HG03571 (cell line): ENCODE data around the gene ISL2.

Experiments
- ATAC-seq: cut with Tn5 transposase; IDR thresholded peaks from one replicate; pipeline ENCODE4 v1.9.1; 2021; ENCODE audit not compliant: unreplicated experiment

The ISL2 gene

DNA sequence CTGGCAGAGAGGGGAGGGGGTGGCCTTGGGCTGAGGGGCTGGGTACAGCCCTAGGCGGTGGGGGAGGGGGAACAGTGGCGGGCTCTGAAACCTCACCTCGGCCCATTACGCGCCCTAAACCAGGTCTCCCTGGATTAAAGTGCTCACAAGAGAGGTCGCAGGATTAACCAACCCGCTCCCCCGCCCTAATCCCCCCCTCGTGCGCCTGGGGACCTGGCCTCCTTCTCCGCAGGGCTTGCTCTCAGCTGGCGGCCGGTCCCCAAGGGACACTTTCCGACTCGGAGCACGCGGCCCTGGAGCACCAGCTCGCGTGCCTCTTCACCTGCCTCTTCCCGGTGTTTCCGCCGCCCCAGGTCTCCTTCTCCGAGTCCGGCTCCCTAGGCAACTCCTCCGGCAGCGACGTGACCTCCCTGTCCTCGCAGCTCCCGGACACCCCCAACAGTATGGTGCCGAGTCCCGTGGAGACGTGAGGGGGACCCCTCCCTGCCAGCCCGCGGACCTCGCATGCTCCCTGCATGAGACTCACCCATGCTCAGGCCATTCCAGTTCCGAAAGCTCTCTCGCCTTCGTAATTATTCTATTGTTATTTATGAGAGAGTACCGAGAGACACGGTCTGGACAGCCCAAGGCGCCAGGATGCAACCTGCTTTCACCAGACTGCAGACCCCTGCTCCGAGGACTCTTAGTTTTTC, 4.9 kb downstream of the ISL2 start:
- ATAC-seq: no peak

DNA sequence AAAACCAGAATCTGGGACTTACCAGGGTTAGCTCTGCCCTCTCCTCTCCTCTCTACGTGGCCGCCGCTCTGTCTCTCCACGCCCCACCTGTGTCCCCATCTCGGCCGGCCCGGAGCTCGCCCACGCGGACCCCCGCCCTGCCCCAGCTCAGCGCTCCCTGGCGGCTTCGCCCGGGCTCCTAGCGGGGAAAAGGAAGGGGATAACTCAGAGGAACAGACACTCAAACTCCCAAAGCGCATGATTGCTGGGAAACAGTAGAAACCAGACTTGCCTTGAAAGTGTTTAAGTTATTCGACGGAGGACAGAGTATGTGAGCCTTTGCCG, 5.4 kb downstream of the ISL2 start:
- no peak for ATAC-seq

DNA sequence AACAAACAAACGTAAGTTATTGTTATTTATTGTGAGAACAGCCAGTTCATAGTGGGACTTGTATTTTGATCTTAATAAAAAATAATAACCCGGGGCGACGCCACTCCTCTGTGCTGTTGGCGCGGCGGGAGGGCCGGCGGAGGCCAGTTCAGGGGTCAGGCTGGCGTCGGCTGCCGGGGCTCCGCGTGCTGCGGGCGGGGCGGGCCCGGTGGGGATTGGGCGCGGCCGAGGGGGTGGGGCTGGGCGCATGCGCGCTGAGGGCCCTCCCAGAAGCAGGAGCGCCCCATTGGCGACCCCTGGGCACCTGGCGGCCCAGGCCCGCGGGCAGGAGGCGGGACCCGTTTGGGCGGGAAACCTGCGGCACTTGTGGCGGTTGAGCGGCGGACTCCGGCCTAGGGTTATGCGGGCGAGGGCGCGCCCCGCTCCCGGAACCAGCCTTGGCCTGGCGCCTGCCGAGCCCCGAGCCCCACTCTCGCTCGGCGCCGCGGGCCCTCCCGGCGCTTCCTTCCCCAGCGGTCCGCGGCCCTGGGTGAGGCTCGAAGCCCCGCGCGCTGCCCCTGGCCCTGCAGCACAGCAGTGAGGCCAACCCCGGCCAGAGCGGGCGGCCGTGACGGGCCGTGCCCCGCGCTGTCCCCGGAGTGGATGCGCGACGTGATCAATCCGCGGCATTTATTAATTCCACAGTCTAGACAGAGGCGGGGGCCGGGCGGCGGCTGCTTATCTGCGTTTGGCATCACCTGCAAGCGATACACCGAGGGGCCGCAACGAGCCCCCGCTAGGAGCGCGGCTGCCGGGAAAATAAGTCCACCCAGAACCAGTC, 6.0 kb downstream of the ISL2 start:
- ATAC-seq: no peak

DNA sequence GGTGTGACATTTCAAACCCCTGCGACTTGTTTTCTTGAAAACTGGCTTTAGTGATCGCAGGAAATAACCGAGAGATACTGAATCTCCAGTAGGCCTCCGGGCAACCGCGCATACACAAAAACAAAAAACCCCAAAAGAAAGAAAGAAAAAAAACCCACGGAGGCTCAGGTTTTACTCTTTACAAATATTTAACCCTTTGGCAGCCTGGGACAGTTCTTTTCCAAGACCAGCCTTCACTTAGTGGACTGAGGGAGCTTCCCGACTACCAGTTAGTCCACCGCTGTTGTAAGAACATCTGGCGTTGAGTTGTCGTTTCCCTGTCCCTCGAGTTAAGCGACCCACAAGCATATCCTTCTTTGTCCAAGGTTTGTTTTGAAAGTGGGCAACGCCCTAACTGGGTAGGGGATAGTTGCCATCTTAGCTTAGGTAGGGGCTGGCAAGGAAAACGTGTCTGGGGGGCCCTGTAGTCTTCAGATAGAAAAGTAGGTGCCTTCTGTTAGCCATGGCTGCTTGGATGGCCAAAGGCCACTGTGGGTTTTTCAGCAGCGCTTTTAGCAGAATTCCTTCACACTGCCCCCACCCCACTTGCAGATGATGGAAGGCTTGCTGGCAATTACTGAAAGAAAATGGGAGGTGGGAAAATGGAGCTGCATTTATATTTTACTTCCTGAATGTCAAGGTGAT, 6.9 kb downstream of the ISL2 start:
- ATAC-seq: no peak

DNA sequence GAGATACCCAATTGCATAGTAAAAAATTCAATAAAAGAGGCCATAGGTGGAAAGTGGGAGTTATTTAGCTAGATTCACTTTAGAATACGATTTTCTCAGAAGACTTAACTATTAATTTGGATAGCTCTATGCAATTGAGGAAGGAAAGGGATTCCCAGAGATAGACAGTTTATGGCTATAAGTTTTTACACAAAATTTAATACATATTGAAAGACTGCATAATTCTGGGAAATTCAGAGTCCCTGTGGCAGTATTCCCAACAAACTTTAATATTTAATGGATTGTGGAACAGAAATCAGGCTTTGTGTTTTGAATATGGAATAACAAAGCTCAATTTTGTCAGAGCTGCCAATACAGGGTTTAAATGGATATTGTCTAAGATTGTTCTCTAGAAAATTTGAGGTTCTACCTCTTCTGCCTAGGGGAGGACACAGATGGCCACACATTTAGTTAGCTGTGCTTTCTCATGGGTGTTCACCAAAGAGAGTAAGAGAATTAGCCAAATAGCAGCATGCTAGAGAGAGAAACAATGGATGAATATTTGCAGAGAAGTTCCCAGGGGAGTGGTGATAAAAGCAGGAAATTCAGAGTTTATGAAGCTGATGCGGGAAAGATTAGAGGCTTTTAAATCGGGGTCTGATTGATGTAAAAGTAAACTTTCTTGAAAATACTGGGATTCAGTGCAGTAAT, 8.5 kb downstream of the ISL2 start:
- no peak for ATAC-seq

DNA sequence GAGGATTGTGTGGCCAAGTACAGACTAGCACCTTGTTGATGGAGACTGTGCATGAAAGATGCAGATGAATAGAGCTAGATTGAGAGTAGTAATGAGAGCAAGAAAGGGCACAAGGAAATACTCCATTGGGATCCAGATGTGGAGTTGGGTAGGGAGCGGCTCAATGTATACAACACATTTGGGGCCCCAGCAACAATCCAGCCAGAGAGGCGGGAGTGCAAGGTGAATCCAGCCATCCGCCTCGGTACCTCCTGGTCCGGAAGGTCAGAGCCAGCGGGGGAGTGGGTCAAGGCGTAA, 9.0 kb downstream of the ISL2 start:
- no peak for ATAC-seq

DNA sequence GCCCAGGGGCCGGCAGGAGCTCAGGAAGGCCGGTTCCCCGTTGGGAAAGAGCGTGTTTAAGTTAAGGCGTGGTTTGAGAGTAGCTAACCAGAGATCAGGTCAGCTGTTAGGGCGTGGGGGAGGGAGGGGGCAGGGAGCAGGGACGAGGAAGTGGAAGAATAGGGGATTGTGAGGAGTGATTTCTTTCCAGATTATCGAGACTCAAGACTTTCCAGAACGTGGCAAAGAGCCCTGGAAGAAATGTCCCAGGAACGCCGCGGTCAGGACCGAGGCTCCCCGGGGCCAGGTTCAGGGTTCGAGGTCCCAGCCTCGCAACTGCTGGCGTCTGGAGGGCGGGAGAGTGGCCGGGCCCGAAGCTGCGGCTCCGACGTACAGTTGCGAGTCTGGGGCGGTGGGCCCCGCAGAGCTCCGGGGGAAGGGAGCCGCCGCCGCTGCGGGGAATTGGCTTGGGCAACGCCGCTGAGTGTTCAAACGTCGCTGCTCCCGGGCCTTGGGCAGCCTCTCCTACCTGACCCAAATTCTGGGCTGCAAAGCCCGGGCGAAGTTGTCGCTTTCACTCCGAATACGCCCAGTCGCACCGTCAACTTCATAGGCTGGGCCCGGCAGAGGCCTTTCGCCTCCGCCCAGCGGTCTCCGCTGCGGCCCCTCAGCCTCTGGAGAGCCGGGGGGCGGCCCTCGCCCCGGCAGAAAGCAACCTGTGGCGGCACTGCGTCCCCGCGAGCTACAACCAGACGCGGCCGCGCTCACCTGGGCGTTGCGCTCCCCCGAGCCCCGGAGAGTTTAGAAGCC, 9.5 kb downstream of the ISL2 start:
- ATAC-seq: no peak

DNA sequence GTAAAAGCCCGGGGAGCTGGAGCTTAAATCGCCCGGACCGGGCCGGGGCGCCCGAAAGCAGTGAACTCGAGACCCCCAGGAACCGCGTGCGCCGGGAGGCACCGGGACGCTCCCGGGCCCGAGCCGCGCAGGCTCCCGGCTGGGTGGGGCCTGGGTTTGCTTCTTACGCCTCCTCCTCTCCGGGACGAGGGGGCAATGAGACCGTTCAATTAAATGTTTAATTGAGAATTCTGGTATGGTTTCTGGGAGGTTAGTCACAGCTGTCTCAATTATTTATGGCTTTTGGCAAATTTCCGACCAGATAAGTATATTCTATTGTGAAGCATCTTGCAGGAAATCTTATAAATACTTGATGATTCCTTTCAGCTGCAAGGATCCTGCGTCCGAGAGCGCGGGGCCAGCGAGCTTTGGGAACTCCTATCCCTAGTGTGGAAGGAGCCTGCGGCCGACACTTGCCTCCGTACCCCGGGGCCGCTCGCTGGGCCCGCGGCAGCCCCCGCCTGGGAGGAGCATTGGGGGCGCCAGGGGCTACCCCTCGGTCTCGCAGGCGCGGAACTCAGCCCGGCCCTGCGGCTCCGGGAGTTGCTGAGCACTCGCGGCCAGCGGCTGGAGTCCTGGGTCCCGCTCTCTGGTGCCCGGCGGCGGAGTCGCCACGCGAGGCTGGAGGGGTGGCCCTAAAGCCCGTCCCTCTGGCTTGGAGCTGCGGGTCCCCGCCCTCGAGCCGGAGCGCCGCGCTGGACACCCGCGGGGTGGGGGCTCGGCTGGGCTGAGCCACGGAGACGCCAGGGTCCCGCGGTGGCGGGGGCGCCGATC, 10.3 kb downstream of the ISL2 start:
- no peak for ATAC-seq

DNA sequence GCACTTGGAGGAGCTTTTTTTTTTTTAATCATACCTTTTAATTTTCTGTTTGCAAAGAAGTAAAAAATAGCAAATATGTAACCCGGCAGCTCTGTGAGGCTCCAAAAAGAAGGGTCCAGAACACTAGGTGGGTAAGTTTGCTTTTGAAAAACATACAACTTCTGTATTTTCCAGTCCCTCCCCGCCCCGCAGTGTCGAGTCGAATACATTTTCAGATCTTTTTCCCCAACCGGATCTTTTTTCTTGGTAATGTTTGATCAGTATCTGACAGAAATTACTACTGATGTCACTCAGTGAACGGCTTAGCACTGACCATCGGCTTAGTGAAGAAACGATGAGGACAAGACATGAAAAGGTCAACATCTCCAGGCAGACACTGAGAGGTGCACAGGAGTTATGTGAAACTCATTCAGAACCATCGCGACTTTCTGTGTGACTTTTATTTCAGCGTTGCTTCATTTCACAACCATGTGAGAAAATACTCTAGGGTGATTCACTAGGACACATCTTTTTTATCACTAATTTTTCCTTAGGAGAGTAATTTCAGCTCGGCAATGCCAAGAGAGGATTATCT, 11.0 kb downstream of the ISL2 start:
- no peak for ATAC-seq

DNA sequence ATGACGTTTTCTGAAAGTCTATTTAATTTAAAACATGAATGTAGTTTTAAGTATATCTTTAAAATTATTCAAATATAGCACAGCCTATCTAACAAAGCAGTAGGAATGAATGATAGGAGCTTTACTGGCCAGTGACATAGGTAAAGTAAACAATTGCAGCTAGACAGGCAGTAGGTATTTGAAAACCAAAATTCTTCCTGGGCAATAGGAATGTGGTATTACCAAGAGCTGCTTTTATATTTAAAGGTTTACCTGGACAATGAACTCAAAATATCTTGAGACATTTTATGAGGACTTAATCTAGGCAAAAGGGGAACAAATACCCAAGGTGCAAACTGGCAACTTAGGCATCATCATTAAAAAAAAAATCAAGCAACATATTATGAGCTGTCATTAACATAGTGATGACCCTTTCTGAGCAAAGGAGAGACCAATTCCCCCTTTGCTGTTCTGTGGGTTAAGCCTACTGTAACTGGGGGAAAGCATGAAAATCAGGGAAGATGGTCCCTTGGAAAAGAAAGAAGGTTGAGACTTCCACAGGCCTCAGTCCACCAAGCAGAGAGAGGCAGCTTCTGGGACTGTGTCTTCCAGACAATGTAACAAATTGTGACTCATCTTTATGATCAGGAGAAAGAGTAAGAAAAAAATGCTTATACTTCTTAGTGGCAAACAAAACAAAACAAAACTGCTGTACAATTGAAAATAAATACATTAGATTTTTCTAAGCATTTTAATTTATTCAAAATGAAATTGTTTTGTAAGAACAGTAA, 12.9 kb downstream of the ISL2 start:
- no peak for ATAC-seq

DNA sequence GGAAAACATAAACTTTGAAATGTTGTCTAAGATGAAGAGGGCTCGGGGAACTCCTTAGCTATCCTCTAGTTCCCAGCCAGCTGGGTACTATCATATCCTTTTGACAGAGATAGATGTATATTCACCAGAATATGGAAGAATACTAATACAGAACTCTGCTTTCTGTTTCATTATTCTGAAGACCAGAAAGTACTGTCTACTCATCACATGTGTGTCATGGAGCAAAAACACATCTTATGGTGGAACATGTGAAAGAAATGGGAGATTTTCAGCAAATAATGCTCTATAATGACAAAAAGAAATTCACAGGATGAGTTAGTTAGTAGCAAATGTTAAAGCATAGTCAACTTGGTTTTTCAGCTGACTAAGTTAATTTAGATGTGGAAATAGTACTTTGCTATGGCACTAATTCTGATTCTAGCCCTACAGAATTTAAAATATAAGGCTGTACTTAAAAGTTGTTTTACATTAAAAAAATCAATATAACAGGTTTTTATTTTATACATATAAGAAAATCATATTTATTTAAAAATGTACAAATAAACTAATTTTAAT, 16.5 kb downstream of the ISL2 start:
- ATAC-seq: no peak

DNA sequence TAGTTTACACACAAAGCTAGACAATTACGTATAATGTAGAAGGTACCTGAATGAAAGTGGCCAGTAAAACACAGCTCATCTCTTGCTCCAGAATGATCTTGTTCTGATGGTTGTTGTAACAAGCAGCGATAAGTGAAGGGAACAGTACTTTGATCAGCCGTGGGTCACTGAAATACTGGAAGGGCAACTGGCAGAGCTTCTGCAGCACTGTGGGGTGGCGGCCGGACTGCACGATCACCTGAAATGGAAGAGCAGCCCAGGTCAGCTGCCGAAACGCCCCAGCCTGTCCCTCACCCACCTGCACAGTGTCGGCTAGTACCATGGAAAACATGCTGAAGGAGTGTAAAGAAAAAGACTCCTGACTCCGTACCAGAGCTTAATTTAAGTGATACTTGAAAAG, 17.3 kb downstream of the ISL2 start:
- no peak for ATAC-seq

DNA sequence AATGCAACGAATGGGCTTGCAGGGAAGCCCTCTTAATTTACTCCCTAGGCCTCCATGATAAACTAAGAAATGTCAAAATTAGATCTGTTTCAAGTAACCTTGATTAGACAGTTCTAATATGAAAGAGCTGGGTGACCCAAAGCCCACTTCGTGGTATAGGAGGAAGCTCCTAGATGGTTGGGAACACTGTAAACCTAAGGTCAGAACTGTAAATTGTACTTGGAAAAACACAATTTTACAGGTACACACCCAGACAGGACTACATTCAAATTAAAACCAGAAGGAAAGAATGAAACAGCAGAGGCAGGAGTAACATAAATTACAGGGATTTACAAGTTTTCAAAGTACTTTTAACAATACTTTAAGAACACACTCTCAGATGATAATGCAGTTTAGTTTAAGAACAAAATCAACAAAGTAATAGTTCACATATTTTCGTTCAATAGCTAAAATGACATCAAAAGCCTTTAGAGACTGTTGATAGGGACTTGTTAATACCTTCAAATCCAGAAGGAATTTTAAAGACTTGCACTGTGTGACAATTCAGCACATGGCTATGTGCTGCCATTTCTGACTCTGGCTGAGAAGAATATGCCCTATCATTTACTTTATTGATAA, 18.4 kb downstream of the ISL2 start:
- ATAC-seq: no peak

DNA sequence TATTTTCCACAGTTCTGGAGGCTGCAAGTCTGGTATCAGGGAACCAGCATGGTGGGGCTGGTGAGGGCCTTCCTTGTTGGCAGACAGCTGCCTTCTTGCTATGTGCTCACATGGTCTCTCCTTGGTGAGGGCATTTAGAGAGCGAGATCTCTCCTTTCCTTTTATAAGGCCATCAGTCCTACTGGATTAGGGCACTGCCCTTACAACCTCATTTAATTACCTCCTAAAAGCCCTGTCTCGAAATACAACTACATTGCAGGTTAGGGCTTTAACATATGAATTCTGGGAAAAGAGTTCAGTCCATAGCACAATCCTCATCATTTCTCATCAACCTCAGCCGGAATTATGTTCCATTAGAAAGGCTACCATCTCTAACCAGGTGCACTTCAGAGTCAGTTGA, 21.9 kb downstream of the ISL2 start:
- ATAC-seq: no peak

DNA sequence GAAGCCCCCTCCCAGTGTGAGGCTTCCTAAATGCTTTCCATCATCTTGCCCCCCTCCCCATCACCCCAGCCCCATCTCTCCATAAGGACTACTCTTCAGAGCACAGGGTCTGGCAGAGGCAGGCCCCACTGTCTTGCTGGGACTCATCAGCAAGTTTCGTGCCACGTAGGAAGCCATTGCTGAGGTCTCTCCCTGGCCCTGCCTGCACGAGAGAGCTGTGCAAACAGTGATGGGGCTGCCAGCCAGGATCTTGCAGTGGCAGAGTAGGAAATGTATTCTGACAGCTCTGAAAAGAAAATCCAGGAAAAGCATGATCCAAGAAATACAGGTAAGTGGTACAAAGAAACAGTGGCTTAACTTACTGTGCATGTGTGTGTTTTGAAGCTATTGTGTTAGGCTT, 22.6 kb downstream of the ISL2 start:
- ATAC-seq: no peak

DNA sequence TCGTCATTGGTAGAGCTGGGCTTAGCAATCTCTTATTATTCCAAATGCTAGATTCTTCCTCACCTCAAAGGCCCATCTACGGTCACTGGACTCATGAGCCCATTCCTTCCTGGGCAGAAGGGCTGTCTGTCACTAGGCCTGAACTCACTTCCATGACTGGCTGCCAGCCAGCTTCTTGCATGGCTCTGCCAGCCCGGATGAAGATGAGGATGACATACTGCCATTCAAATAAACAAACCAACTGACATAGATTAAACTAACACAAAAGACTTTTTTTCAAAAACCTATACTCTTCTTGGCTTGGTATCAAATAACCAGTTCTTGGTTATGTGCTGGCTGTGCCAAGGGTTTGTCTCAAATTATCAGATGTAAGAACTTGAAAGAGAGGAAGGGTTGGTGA, 23.8 kb downstream of the ISL2 start:
- ATAC-seq: no peak

DNA sequence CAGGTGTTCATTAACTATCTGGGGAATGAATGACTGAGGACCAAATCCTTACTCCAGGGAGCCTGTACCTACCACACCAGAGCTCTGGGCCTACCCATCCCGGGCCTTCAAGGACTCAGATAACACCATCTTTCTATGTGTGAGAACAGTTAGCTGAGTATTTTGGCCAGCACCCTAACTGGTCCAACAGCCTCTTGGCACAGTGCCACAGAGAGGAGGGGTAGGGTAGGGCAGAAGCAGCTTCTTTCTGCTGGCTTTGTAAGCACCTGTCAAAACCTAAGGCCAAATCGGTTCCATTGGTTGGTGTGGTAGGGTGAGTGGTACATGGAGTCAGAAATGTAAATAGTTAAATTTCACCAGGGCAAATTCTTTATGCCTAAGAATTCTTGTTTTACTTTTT, 26.7 kb downstream of the ISL2 start:
- no peak for ATAC-seq

DNA sequence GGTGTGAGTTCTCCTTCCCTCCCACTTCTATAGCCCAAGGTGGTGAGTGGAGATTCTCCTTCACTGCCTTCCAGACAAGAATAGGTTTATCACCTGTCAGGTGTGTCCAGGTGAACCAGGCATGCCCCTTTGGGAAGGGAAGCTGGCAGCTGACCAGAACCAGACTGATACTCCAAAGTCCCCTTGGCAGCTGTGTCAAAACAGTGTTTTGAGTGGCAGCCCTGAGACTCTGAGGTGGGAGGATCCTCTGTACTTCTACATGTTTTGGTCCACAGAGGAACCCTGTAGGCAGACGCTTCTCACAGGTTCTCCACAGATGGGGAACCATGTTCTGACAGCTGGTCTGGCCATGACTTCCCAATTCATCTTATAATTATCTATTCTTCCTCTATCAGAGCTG, 30.1 kb downstream of the ISL2 start:
- ATAC-seq: no peak
